Activated naive CD4-positive, alpha-beta T cell treated with anti-CD3 and anti-CD28 coated beads, Interleukin-2, amount 50 U/mL, for 24 hours (primary cell): ENCODE data around the gene TMEM115.
"Not testable (repeated sequence)": the region's sequence is repeated elsewhere in the genome, so short reads cannot be mapped to it uniquely, and the experiment has no call there.

ENCODE experiments used
- H3K27ac Mint-ChIP-seq: one replicate; pipeline ENCODE4 v1.8.0; 2021; ENCODE audit warnings: mild to moderate bottlenecking, mixed read lengths
- H3K27me3 Mint-ChIP-seq: one replicate; pipeline ENCODE4 v1.8.0; 2021; ENCODE audit warnings: mixed read lengths
- H3K36me3 Mint-ChIP-seq: one replicate; pipeline ENCODE4 v1.8.0; 2021; ENCODE audit warnings: mixed read lengths
- H3K4me1 Mint-ChIP-seq: one replicate; pipeline ENCODE4 v1.8.0; 2021; ENCODE audit warnings: mixed read lengths
- H3K4me3 Mint-ChIP-seq: one replicate; pipeline ENCODE4 v1.8.0; 2021; ENCODE audit warnings: mild to moderate bottlenecking, mixed read lengths
- H3K9me3 Mint-ChIP-seq: one replicate; pipeline ENCODE4 v1.8.0; 2021; ENCODE audit warnings: mixed read lengths

Gene TMEM115

DNA sequence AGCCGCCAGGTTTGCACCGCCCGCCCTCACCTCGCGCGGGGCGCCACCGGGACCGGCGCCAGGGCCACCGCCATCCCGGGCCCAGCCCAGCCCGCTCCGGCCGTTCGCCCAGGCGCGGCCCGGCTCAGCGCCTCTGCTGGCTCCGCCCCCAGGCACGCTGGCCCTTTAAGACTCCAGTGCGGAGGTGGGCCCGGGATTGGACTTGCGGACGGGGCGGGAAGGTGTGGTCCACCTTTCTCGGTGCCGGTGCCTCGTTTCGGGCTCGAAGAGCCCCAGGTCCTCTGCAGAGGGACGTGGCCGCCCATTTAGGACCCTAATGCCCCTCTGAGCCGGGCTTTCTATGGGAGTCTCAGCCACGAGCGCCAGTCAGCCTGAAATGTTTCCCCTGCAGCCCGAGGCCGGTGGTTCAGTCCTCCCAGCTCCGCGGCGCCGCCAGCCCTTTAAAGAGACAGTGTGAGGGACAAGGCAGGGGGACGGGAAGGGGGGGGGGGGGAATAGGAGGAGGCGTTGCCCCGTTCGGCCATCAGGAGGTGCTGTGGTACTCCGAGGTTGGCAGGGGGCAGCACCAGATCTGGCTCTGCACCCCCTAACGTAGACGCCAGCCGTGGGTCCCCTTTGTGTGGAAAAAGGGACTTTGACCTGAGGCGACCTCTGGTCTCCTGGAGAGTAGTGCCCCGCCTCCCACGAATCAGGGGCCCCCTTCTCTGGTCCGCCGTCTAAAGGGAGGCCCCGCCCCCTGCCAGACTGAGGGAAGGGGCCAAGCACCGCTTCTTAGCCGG, 37.8 kb downstream of the TMEM115 start:
- peaks cover 34% of the 10 kb centered on the region for H3K4me1 Mint-ChIP-seq
- peak overlapping the region; percentile 92 for H3K27ac Mint-ChIP-seq
- peak overlapping the region; percentile 82 for H3K4me3 Mint-ChIP-seq
- no peaks in the 10 kb centered on the region for H3K9me3 Mint-ChIP-seq
- H3K36me3 Mint-ChIP-seq: no peaks in the 10 kb centered on the region
- H3K27me3 Mint-ChIP-seq: no peaks in the 10 kb centered on the region

DNA sequence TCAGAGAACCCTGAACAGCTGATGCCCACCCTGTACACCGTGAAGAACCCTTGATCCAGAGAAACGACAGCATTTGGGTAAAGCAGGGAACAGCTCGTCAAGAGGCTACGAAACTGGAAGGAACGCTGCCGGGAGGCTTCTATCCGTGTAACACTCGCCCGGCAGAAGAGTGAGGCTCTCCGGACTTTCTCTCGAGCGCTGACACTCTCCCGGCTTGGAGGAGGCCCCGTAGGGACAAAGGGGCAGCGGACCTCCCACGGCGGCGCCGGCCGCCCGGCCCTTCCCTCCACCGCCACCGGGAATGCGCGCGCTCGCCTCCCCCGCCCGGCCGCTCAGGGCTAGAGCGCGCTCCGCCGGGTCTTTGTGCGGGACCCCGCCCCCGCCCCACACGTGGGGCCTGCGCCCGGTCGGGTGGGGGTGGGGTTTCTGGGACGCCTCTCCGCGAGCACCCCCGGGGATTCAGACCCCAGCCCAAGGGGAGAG, 38.4 kb downstream of the TMEM115 start:
- H3K27me3 Mint-ChIP-seq: no peaks in the 10 kb centered on the region
- H3K9me3 Mint-ChIP-seq: no peaks in the 10 kb centered on the region
- H3K4me1 Mint-ChIP-seq: peaks cover 39% of the 10 kb centered on the region
- peak overlapping the region; percentile 91 for H3K4me3 Mint-ChIP-seq
- H3K36me3 Mint-ChIP-seq: no peaks in the 10 kb centered on the region
- peak overlapping the region; percentile 87 for H3K27ac Mint-ChIP-seq

GRCh38 chr3:50319894-50320625, 39.3 kb downstream of the TMEM115 start:
- H3K27ac Mint-ChIP-seq: no peak overlapping the region
- no peaks in the 10 kb centered on the region for H3K36me3 Mint-ChIP-seq
- no peaks in the 10 kb centered on the region for H3K27me3 Mint-ChIP-seq
- peaks cover 34% of the 10 kb centered on the region for H3K4me1 Mint-ChIP-seq
- H3K4me3 Mint-ChIP-seq: peak overlapping the region; percentile 91
- no peaks in the 10 kb centered on the region for H3K9me3 Mint-ChIP-seq

DNA sequence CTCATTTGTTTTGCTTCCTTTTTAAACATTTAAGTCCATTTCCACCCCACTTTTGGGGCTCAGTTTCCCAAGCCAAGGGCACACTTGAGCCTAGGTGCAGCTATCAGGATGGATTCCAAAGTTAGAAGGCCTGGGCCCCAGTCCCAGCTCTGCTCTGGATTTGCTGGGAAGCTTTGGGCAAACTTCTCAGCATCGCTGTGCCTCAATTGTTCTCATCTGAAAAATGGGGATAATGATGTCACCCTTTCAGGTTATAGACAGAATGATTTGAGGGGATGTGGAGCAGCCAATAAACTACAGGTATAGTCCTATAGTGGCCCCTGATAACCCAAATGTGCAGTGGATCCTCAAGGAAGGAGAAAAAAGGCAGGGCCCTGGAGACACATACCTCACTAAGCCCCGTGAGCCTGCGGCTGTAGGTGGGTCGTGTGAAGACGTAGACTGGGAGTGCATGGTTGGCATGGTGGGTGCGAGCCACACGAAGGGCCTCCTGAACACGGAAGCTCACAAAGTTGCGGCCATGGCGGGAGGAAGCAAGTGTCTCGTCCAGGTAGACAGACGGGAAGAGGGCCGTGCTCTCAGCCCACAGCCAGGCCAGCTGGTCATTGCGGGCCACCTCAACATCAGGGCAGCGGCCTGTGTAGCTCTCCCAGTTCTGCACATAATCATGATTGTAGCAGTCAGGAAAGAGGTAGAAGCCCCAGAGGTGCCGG, 40.0 kb downstream of the TMEM115 start:
- no peaks in the 10 kb centered on the region for H3K27me3 Mint-ChIP-seq
- H3K4me1 Mint-ChIP-seq: peaks cover 27% of the 10 kb centered on the region
- H3K36me3 Mint-ChIP-seq: no peaks in the 10 kb centered on the region
- H3K9me3 Mint-ChIP-seq: no peaks in the 10 kb centered on the region
- peak overlapping the region; percentile 47 for H3K4me3 Mint-ChIP-seq
- H3K27ac Mint-ChIP-seq: no peak overlapping the region

GRCh38 chr3:50318615-50319014, 40.7 kb downstream of the TMEM115 start:
- Mint-ChIP-seq H3K9me3 (no peaks in the 10 kb centered on the region), H3K27ac (no peak overlapping the region), H3K36me3 (no peaks in the 10 kb centered on the region), H3K4me1 (peaks cover 25% of the 10 kb centered on the region), H3K27me3 (no peaks in the 10 kb centered on the region), H3K4me3 (no peak overlapping the region)

GRCh38 chr3:50318163-50318562, 41.2 kb downstream of the TMEM115 start:
- Mint-ChIP-seq H3K9me3 (no peaks in the 10 kb centered on the region), H3K4me3 (no peak overlapping the region), H3K4me1 (peaks cover 25% of the 10 kb centered on the region), H3K27ac (no peak overlapping the region), H3K27me3 (no peaks in the 10 kb centered on the region), H3K36me3 (no peaks in the 10 kb centered on the region)

DNA sequence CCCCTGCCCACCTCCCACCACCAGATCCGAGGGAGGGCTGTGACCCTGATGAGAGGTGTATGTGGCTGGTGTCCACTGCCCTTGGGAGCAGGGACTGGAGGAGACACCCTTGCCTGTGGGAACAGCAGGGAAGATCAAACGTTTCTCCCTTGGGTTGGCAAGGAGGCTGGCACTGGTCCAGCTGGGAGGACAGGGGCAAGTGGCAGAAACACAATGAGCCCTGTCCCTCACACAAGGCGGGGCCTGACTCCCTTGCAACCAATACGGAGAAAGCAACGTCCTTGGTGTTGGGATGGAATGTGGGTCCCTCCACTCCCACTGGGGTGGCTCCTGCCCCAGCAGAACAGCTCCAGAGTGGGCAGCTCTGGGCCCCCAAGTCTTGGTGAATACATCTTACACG, 42.0 kb downstream of the TMEM115 start:
- Mint-ChIP-seq H3K27ac (no peak overlapping the region), H3K4me1 (peaks cover 25% of the 10 kb centered on the region), H3K36me3 (no peaks in the 10 kb centered on the region), H3K4me3 (no peak overlapping the region), H3K27me3 (no peaks in the 10 kb centered on the region), H3K9me3 (no peaks in the 10 kb centered on the region)

DNA sequence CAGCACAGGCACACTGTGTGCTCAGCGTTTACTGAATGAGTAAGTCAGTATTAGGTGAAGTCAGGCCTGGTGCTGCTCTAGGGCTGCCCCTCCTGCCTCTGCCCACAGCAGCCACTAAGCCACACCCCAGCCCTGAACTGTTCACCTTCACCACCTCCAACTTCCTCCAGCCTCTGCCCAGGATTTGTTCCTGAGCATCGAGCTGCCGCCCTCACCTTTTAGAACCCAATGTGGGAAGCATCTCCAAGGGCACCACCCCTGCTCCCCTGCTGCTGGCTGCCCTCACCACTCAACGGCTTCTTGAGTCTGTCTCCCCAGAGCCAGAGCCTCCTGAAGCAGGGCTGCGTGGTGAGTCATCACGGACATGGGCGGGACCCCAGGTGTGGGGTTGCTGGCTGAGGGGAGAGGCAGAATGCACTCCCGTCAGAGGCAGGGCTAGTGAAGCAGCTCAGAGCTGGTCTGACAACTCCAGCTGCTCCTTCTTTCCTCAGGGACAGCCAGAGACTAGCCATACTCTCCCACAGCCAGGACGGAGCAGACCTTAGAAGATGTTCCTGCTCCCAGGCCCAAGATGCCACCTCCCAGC, 42.6 kb downstream of the TMEM115 start:
- peak overlapping the region; percentile 51 for H3K27ac Mint-ChIP-seq
- H3K27me3 Mint-ChIP-seq: no peaks in the 10 kb centered on the region
- no peaks in the 10 kb centered on the region for H3K9me3 Mint-ChIP-seq
- no peaks in the 10 kb centered on the region for H3K36me3 Mint-ChIP-seq
- peaks cover 25% of the 10 kb centered on the region for H3K4me1 Mint-ChIP-seq
- no peak overlapping the region for H3K4me3 Mint-ChIP-seq

DNA sequence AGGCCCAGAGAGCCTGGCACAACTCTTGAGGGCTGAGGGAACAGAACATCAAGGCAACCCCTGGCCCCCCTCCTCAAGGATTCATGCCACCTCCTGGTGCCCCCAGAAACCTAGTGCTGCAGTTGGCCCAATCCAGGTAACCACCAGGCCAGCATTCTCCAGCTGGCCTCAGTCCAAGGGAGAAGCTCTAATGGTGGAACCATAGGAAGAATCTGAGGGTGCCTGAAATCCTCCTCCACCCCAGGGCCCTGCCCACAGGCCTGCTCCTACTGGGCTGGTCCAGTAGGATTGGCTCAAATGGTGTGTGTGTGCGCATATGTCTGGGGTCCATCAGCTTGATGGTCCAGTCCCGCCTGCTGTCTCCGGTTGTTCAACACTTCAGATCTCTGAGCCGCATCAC, 44.5 kb downstream of the TMEM115 start:
- no peak overlapping the region for H3K4me3 Mint-ChIP-seq
- no peak overlapping the region for H3K27ac Mint-ChIP-seq
- H3K4me1 Mint-ChIP-seq: peaks cover 20% of the 10 kb centered on the region

DNA sequence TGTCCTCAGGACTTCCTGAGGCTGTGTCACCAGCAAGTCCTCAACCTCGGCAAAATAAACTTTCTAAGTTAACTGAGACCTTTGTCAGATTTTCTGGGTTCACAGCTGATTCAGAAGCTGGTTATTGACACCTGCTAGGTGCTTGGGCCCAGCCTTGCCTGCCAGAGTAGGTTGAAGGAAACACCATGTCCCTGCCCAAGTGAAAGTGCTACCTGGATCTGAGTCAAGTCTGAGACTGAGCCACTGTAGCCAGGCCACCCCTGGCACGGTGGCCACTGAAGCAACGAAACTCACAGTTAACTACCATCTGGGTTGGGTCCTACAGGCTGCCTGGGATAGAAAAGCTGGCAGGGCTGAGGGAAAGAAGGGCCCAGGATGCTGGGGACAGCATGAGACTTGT, 45.0 kb downstream of the TMEM115 start:
- Mint-ChIP-seq H3K36me3 (no peaks in the 10 kb centered on the region), H3K9me3 (no peaks in the 10 kb centered on the region), H3K27me3 (no peaks in the 10 kb centered on the region), H3K4me3 (no peak overlapping the region), H3K27ac (no peak overlapping the region), H3K4me1 (peaks cover 17% of the 10 kb centered on the region)

More for the DNA sequence above, 44.5 kb downstream of the TMEM115 start:
- H3K36me3 Mint-ChIP-seq: no peaks in the 10 kb centered on the region
- no peaks in the 10 kb centered on the region for H3K27me3 Mint-ChIP-seq
- no peaks in the 10 kb centered on the region for H3K9me3 Mint-ChIP-seq

DNA sequence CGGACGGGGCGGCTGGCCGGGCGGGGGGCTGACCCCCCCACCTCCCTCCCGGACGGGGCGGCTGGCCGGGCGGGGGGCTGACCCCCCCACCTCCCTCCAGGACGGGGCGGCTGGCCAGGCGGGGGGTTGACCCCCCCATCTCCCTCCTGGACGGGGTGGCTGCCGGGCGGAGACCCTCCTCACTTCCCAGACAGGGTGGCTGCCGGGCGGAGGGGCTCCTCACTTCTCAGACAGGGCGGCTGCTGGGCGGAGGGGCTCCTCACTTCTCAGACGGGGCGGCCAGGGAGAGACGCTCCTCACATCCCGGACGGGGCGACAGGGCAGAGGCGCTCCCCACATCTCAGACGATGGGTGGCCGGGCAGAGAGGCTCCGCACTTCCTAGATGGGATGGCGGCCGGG, 47.3 kb downstream of the TMEM115 start:
- H3K4me3 Mint-ChIP-seq, H3K4me1 Mint-ChIP-seq, H3K9me3 Mint-ChIP-seq, H3K27ac Mint-ChIP-seq, H3K36me3 Mint-ChIP-seq, H3K27me3 Mint-ChIP-seq: not testable (repeated sequence)
